CD14-positive monocyte (primary cell): Measurements from ENCODE around the gene COL19A1. TPM values are rescaled to one million over a fixed set of nuclear protein-coding genes. Genes with fewer than 3 reads are reported as not detected.

Experiments
- DNase-seq, 3 donors: peaks; one replicate each; pipeline ENCODE4 v3.0.0-alpha.2; 2011 to 2022
- H2AFZ ChIP-seq: 2 replicates; pipeline ENCODE4 v1.6.0; 2012; ENCODE audit warnings: mild to moderate bottlenecking, low read depth, low read length, inconsistent platforms; ENCODE audit not compliant: insufficient read depth, poor library complexity, severe bottlenecking
- H3K27ac ChIP-seq, 2 donors: 1 replicate in 1 of 2; 2 replicates in 1 of 2; pipeline ENCODE4 v1.5.1; 2012 to 2013; ENCODE audit warnings: low read length in 2 of 2, control low read depth in 1 of 2, inconsistent platforms in 1 of 2, low read depth in 1 of 2, mild to moderate bottlenecking in 1 of 2
- H3K27me3 ChIP-seq, 2 donors: one replicate each; pipeline versions ENCODE4 v1.6.0 to v1.6.1; 2011 to 2013; ENCODE audit warnings: low read length in 2 of 2; ENCODE audit not compliant: control insufficient read depth in 2 of 2, insufficient read depth in 2 of 2
- H3K36me3 ChIP-seq, 2 donors: replicated peaks in 1 of 2; 1 replicate in 1 of 2; 2 replicates in 1 of 2; pipeline versions ENCODE4 v1.5.1 to v1.6.1; 2012 to 2013; ENCODE audit warnings: low read length in 2 of 2, control low read depth in 1 of 2, inconsistent platforms in 1 of 2, mild to moderate bottlenecking in 1 of 2; ENCODE audit not compliant: insufficient read depth in 2 of 2, control insufficient read depth in 1 of 2
- H3K4me1 ChIP-seq, 2 donors: 1 replicate in 1 of 2; 2 replicates in 1 of 2; pipeline versions ENCODE4 v1.5.1 to v1.6.1; 2012 to 2013; ENCODE audit warnings: low read length in 2 of 2, control low read depth in 1 of 2, inconsistent platforms in 1 of 2, mild to moderate bottlenecking in 1 of 2, moderate library complexity in 1 of 2; ENCODE audit not compliant: insufficient read depth in 2 of 2, control insufficient read depth in 1 of 2
- H3K4me2 ChIP-seq: replicated peaks from 2 replicates; pipeline ENCODE3; 2012; ENCODE audit warnings: low read length, moderate library complexity, mild to moderate bottlenecking; ENCODE audit not compliant: poor library complexity, severe bottlenecking; ENCODE audit errors: extremely low read depth
- H3K4me3 ChIP-seq, 3 experiments: fragments of 200-600 bp in 1 of 3; sonication (generic) in 1 of 3; replicated peaks in 1 of 3; 1 replicate in 2 of 3; 2 replicates in 1 of 3; pipeline ENCODE4 v1.5.1; 2011 to 2013; ENCODE audit warnings: low read length in 3 of 3, mild to moderate bottlenecking in 3 of 3, control low read depth in 2 of 3, low read depth in 2 of 3, inconsistent platforms in 1 of 3, moderate library complexity in 1 of 3
- H3K79me2 ChIP-seq: 2 replicates; pipeline ENCODE4 v1.6.0; 2012; ENCODE audit warnings: mild to moderate bottlenecking, control low read depth, inconsistent platforms, low read length, moderate library complexity; ENCODE audit not compliant: insufficient read depth
- H3K9ac ChIP-seq: 2 replicates; pipeline ENCODE4 v1.6.0; 2017; ENCODE audit warnings: low read length, mild to moderate bottlenecking; ENCODE audit not compliant: insufficient read depth, poor library complexity, severe bottlenecking
- H3K9me3 ChIP-seq, 2 donors: replicated peaks in 1 of 2; 1 replicate in 1 of 2; 2 replicates in 1 of 2; pipeline versions ENCODE4 v1.5.1 to v1.6.1; 2012 to 2013; ENCODE audit warnings: low read length in 2 of 2, control low read depth in 1 of 2; ENCODE audit not compliant: control insufficient read depth in 1 of 2, insufficient read depth in 1 of 2
- H4K20me1 ChIP-seq: 2 replicates; pipeline ENCODE4 v1.6.0; 2012; ENCODE audit warnings: mild to moderate bottlenecking, low read length, control low read depth, moderate library complexity; ENCODE audit not compliant: insufficient read depth
- H3K27ac Mint-ChIP-seq, 7 donors: one replicate each; pipeline ENCODE4 v1.8.0; 2020; ENCODE audit warnings: mild to moderate bottlenecking in 7 of 7, mixed read lengths in 7 of 7, moderate library complexity in 6 of 7, inconsistent platforms in 2 of 7
- H3K27me3 Mint-ChIP-seq, 3 donors: one replicate each; pipeline ENCODE4 v1.8.0; 2021 to 2022; ENCODE audit warnings: low read depth in 3 of 3, mild to moderate bottlenecking in 3 of 3, mixed read lengths in 3 of 3, moderate library complexity in 3 of 3, inconsistent platforms in 1 of 3
- H3K36me3 Mint-ChIP-seq, 2 donors: one replicate each; pipeline ENCODE4 v1.8.0; 2020; ENCODE audit warnings: mixed read lengths in 2 of 2, inconsistent platforms in 1 of 2, mild to moderate bottlenecking in 1 of 2
- H3K4me1 Mint-ChIP-seq: one replicate; pipeline ENCODE4 v1.8.0; 2020; ENCODE audit warnings: mild to moderate bottlenecking, mixed read lengths
- H3K4me3 Mint-ChIP-seq, 2 donors: one replicate each; pipeline ENCODE4 v1.8.0; 2020; ENCODE audit warnings: mild to moderate bottlenecking in 2 of 2, mixed read lengths in 2 of 2, moderate library complexity in 1 of 2
- H3K9me3 Mint-ChIP-seq, 7 donors: one replicate each; pipeline ENCODE4 v1.8.0; 2020 to 2022; ENCODE audit warnings: mixed read lengths in 7 of 7, mild to moderate bottlenecking in 6 of 7, moderate library complexity in 6 of 7, inconsistent platforms in 2 of 7
- CTCF ChIP-seq: fragments of 200-600 bp; IDR thresholded peaks from one replicate; pipeline ENCODE4 v1.8.0; 2022; ENCODE audit warnings: antibody characterized with exemption, mild to moderate bottlenecking
- WGBS: methylation state at CpG from one replicate; pipeline ENCODE4 v1.1.5; 2013; ENCODE audit warnings: missing lambda C conversion rate; ENCODE audit not compliant: insufficient coverage; 5-methylcytosine and 5-hydroxymethylcytosine counted together
- intact Hi-C, 2 donors: fragments of 100-400 bp; cut with micrococcal nuclease; formaldehyde crosslinking; loops; one replicate each; pipeline versions ENCODE4 v1.15.0 to v1.15.1; 2023
- polyA plus RNA-seq, 3 donors: library from polyadenylated mRNA; depleted of rRNA in 1 of 3; unstranded in 2 of 3; stranded (reverse) in 1 of 3; fragments of 300-500 nt in 2 of 3; fragments of >200 nt in 1 of 3; fragmentation: Illumina TruSeq in 2 of 3; gene quantifications; 1 replicate in 2 of 3; 2 replicates in 1 of 3; pipeline ENCODE4 v1.2.3, GENCODE V29; 2012 to 2021

COL19A1 gene
- polyA plus RNA-seq, 3 donors: not detected

DNA sequence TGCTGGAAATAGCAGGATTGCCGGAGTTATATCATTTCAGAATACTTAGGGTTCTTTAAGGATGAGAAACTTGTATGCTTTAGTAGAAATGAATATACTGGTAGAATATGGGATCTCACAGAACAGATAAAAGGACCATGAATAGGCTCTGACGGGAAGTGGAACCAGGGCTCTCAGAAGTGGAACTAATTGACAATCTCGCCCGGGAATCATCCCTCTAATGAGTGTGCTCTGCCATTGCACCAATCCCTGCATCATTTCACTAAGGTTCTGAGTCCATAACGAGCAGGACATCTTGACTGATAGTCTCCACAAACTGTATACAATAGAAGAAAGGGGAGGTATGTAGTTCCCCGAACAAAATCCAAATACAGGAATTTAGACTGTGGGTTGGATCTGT lies 286.4 kb downstream of the COL19A1 start:
- H3K9ac ChIP-seq: no peak overlapping the region
- no peaks in the 10 kb centered on the region for H3K4me1 Mint-ChIP-seq
- DNase-seq: no peak
- TF ChIP-seq CTCF: no peak
- peaks cover 0 to 3% (median 0%) of the 10 kb centered on the region in 3 donors for H3K27me3 Mint-ChIP-seq
- no peaks in the 10 kb centered on the region for H3K9me3 ChIP-seq
- WGBS: 88% methylated on average over 4 of the region's 6 CpGs
- H3K4me2 ChIP-seq: no peak overlapping the region
- H3K36me3 ChIP-seq: no peaks in the 10 kb centered on the region
- no peak overlapping the region for H3K4me3 Mint-ChIP-seq
- peaks cover 0 to 3% (median 0%) of the 10 kb centered on the region in 7 donors for H3K9me3 Mint-ChIP-seq
- intact Hi-C loops: no loop called here
- no peak overlapping the region for H3K27ac ChIP-seq
- H3K36me3 Mint-ChIP-seq: no peaks in the 10 kb centered on the region
- no peak overlapping the region for H3K4me3 ChIP-seq
- no peaks in the 10 kb centered on the region for H3K79me2 ChIP-seq
- H2AFZ ChIP-seq: no peak overlapping the region
- H3K27me3 ChIP-seq: no peaks in the 10 kb centered on the region
- H4K20me1 ChIP-seq: no peaks in the 10 kb centered on the region
- no peak overlapping the region for H3K27ac Mint-ChIP-seq
- no peaks in the 10 kb centered on the region for H3K4me1 ChIP-seq

GRCh38 chr6:70157086-70157485 lies 290.7 kb downstream of the COL19A1 start:
- Histone ChIP-seq H3K36me3 (no peaks in the 10 kb centered on the region), H3K4me1 (no peaks in the 10 kb centered on the region), H4K20me1 (no peaks in the 10 kb centered on the region), H3K9ac (no peak overlapping the region), H3K27ac (no peak overlapping the region), H3K9me3 (no peaks in the 10 kb centered on the region), H3K4me2 (no peak overlapping the region), H3K4me3 (no peak overlapping the region), H3K79me2 (no peaks in the 10 kb centered on the region), H3K27me3 (no peaks in the 10 kb centered on the region), H2AFZ (no peak overlapping the region)
- DNase-seq: no peak
- no CpG with 5 or more reads among the region's 1 CpG for WGBS
- Mint-ChIP-seq H3K27ac (no peak overlapping the region), H3K4me3 (no peak overlapping the region), H3K4me1 (no peaks in the 10 kb centered on the region), H3K27me3 (peaks cover 0 to 4% (median 0%) of the 10 kb centered on the region in 3 donors), H3K9me3 (peaks cover 0 to 3% (median 0%) of the 10 kb centered on the region in 7 donors), H3K36me3 (no peaks in the 10 kb centered on the region)
- intact Hi-C loops: no loop called here
- no peak for TF ChIP-seq CTCF
